Measurements from ENCODE around the gene HOXC11.

DNA sequence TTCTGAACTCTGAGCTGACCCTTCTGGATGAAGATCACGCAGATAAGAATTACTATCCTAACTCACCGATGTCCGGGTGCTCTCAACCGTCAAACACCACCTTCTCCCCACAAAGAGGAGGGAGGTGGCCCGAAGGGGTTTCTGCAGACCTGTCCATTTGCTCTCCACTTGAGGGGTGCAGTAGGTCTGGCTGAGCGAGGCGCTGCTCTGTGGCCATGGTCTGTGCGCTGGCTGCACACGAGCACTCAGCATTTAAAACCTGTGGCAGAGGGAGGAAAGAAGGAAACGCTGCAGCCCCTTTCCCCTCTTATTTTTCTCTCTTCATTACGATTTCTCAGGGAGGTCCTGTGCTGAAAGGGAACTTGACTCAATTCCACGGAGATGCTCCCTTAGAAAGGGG lies 35.8 kb upstream of the HOXC11 start:
- TF ChIP-seq CTCF (conservative IDR thresholded peaks at IDR 0.05): no peak
- TF ChIP-seq EZH2 (IDR thresholded peaks at IDR 0.05; ENCODE audit: low read depth): no peak
